Psoas muscle (tissue), 8 donors: ENCODE measurements around the gene FRMPD1. TPM values are rescaled to one million over a fixed set of nuclear protein-coding genes. Genes with fewer than 3 reads are reported as not detected.

Source experiments
- ATAC-seq, 4 donors: fragments of 200-7000 bp; cut with Tn5 transposase; one replicate each; pipeline ENCODE4 v1.9.1; 2020; ENCODE audit warnings: moderate library complexity in 3 of 4, mild to moderate bottlenecking in 2 of 4
- DNase-seq, 2 donors: peaks; one replicate each; pipeline ENCODE4 v3.0.0-alpha.2; 2020
- H3K27ac ChIP-seq: fragments of 200-600 bp; one replicate; pipeline ENCODE4 v1.8.0; 2022
- H3K27me3 ChIP-seq, 3 donors: fragments of 200-600 bp in 1 of 3; one replicate each; pipeline versions ENCODE4 v1.6.1 to v1.8.0; 2013 to 2022; ENCODE audit warnings: low read length in 2 of 3, mild to moderate bottlenecking in 2 of 3, moderate library complexity in 1 of 3; ENCODE audit not compliant: insufficient read depth in 3 of 3
- H3K36me3 ChIP-seq, 2 donors: fragments of 200-600 bp in 1 of 2; one replicate each; pipeline versions ENCODE4 v1.6.1 to v1.8.0; 2013 to 2022; ENCODE audit warnings: low read depth in 1 of 2, mild to moderate bottlenecking in 1 of 2, moderate library complexity in 1 of 2; ENCODE audit not compliant: insufficient read depth in 1 of 2
- H3K4me1 ChIP-seq: fragments of 200-600 bp; one replicate; pipeline ENCODE4 v1.8.0; 2022
- H3K4me3 ChIP-seq: fragments of 200-600 bp; one replicate; pipeline ENCODE4 v1.8.0; 2022; ENCODE audit warnings: mild to moderate bottlenecking
- H3K9me3 ChIP-seq: fragments of 200-600 bp; one replicate; pipeline ENCODE4 v1.8.0; 2022
- CTCF ChIP-seq: fragments of 200-600 bp; IDR thresholded peaks from one replicate; pipeline ENCODE4 v1.8.0; 2022; ENCODE audit warnings: antibody characterized with exemption
- WGBS, 3 donors: extraction: QIAGEN DNeasy Blood & Tissue Kit; methylation state at CpG; one replicate each; pipeline versions ENCODE4 v1.1.6 to v1.1.7; 2013; 5-methylcytosine and 5-hydroxymethylcytosine counted together
- intact Hi-C, 2 donors: fragments of 100-400 bp; cut with DNase I; formaldehyde crosslinking; loops; one replicate each; pipeline versions ENCODE4 v1.11.0 to v1.14.2; 2022
- polyA plus RNA-seq, 3 donors: library from polyadenylated mRNA; stranded (reverse); fragments of 200-250 nt; gene quantifications; one replicate each; pipeline ENCODE4 v1.2.3, GENCODE V29; 2013
- total RNA-seq, 4 donors: library from RNA; stranded (reverse); fragmentation: NEBNext Ultra II Directional in 2 of 4; extraction: Animal tissue kit (Norgen Biotek cat#: 25700) in 2 of 4; gene quantifications; one replicate each; pipeline versions ENCODE4 v1.2.1 to v1.2.4, GENCODE V29; 2021 to 2023
- donor health status: healthy with polysubstance abuse.
- donor health status: DM: no; HTN: no; CAD: no; lungs with moderate emphysema.
- donor health status: Bipolar disorder and iron deficiency.
- donor health status: healthy.
- donor health status: DM: yes; HTN: yes; CAD: no.
- donor health status: DM: no; HTN: no; CAD: no.
- donor health status: DM: no; HTN: no; CAD: no.
- donor health status: DM: yes; HTN: yes; CAD: no.

The FRMPD1 gene
- total and polyA plus RNA-seq, 7 donors = 0.48 to 6.1 (median 1.4) TPM

DNA sequence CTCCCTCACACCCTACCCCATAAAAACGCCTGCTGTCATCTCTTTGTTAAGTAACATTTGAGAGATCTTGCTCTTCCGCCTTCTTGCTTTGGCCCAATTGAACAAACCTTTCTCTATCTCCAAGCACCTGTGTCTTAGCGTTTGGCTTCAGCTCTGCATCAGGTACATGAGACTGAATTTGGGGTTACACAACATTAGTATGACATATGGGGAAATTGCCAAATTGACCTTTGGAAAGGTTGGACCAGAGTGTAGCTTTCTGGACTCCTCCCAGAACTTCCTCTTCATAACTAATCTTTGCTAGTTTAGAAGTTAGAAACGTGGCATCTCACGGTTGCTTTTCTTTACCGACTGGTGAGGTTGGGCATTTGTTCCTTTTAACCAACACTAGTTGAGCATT lies 137.6 kb downstream of the FRMPD1 start:
- H3K27ac ChIP-seq = no peak overlapping the region
- peaks cover 5% of the 10 kb centered on the region for H3K4me1 ChIP-seq
- DNase-seq (no peak), ATAC-seq (no peak)
- TF ChIP-seq CTCF = no peak
- no peaks in the 10 kb centered on the region for H3K9me3 ChIP-seq
- H3K4me3 ChIP-seq = no peak overlapping the region
- intact Hi-C loops = loop anchor here (10.0 kb wide), 3 partner anchors 204 to 324 kb away; partner anchors contain the start of genes POLR1E (in 1 of the 2) and ZBTB5 (in 1 of the 2)
- 81 to 84% (median 82%) methylated on average over 6 of the region's 6 CpGs for WGBS, 3 donors
- peaks cover 0 to 4% (median 0%) of the 10 kb centered on the region in 3 donors for H3K27me3 ChIP-seq
- peaks cover 0 to 6% of the 10 kb centered on the region in 2 donors for H3K36me3 ChIP-seq

GRCh38 chr9:37790096-37790495 lies 139.3 kb downstream of the FRMPD1 start:
- Histone ChIP-seq H3K4me1 (no peaks in the 10 kb centered on the region), H3K4me3 (no peak overlapping the region), H3K27me3 (peaks cover 0 to 4% (median 0%) of the 10 kb centered on the region in 3 donors), H3K27ac (no peak overlapping the region), H3K36me3 (no peaks in the 10 kb centered on the region), H3K9me3 (no peaks in the 10 kb centered on the region)
- TF ChIP-seq CTCF = no peak
- ATAC-seq (no peak), DNase-seq (no peak)
- intact Hi-C loops = no loop called here
- 97 to 100% (median 97%) methylated on average over 2 of the region's 2 CpGs for WGBS, 3 donors

DNA sequence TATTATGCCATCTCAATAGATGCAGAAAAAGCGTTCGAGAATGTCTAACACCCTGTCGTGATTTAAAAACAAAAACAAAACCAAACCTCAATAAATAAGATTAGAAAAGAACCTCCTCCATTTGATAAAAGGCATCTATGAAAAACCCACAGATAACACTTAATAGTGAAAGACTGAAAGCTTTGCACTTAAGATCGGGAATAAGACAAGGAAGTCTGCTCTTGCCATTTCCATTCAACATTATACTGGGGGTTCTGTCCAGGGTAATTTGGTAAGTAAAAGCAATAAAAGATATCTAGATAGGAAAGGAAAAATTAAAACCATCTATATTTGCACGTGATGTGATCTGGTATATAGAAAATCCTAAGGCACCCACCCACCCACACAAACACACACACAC lies 141.4 kb downstream of the FRMPD1 start:
- ATAC-seq (no peak), DNase-seq (no peak)
- no peaks in the 10 kb centered on the region for H3K9me3 ChIP-seq
- no peak overlapping the region for H3K27ac ChIP-seq
- H3K36me3 ChIP-seq = no peaks in the 10 kb centered on the region
- H3K27me3 ChIP-seq = peaks cover 0 to 4% (median 0%) of the 10 kb centered on the region in 3 donors
- intact Hi-C loops = no loop called here
- H3K4me3 ChIP-seq = no peak overlapping the region
- TF ChIP-seq CTCF = no peak
- H3K4me1 ChIP-seq = no peaks in the 10 kb centered on the region
- 85 to 89% (median 86%) methylated on average over 5 of the region's 5 CpGs for WGBS, 3 donors

DNA sequence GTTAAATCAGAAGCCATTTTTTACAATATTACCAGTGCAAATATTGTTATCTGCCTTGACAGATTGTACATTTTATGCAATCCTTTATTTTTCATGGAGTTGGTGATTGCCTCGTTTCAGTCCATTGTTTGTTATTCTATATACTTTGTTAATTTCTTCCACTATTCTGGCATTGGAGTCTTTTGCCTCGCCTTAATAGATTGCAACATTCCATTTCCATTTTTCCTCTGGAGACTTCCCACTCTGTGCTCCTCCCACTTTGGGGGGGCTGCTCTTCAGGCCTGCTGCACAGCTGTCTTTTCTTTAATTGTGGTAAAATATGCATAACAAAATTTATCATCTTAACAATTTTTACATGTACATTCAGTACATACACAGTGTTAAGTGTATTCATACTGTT lies 145.5 kb downstream of the FRMPD1 start:
- no peaks in the 10 kb centered on the region for H3K4me1 ChIP-seq
- H3K9me3 ChIP-seq = no peaks in the 10 kb centered on the region
- intact Hi-C loops = no loop called here
- H3K4me3 ChIP-seq = no peak overlapping the region
- TF ChIP-seq CTCF = no peak
- no peak overlapping the region for H3K27ac ChIP-seq
- no peaks in the 10 kb centered on the region for H3K36me3 ChIP-seq
- ATAC-seq = no peak
- 59 to 75% (median 70%) methylated on average over 2 of the region's 2 CpGs for WGBS, 3 donors
- no peaks in the 10 kb centered on the region for H3K27me3 ChIP-seq
- DNase-seq = no peak

Other genes with a start within 250 kb of the FRMPD1 start
- 100 to 1,000 TPM in 3 of 4 donors, 10 to 100 TPM in 1; 74.7 to 111 (median 100) TPM for gene GRHPR, start 228.3 kb upstream of the FRMPD1 start, total RNA-seq
- 100 to 1,000 TPM in 2 of 3 donors, 10 to 100 TPM in 1; 72.2 to 138 (median 105) TPM for gene GRHPR, start 228.3 kb upstream of the FRMPD1 start, polyA plus RNA-seq
- 1 to 10 TPM; 5.2 to 6.0 (median 5.3) TPM for gene ZBTB5, start 185.5 kb upstream of the FRMPD1 start, total RNA-seq
- 1 to 10 TPM; 2.5 to 5.3 (median 3.0) TPM for gene ZBTB5, start 185.5 kb upstream of the FRMPD1 start, polyA plus RNA-seq
- 10 to 100 TPM; 17.6 to 22.5 (median 21.8) TPM for gene POLR1E, start 165.0 kb upstream of the FRMPD1 start, total RNA-seq
- gene POLR1E, start 165.0 kb upstream of the FRMPD1 start, polyA plus RNA-seq = 10 to 100 TPM; 12.1 to 21.6 (median 18.1) TPM
- gene FBXO10, start 74.6 kb upstream of the FRMPD1 start, total RNA-seq = 10 to 100 TPM; 31.3 to 90.4 (median 43.0) TPM
- gene FBXO10, start 74.6 kb upstream of the FRMPD1 start, polyA plus RNA-seq = 10 to 100 TPM; 12.1 to 32.5 (median 27.3) TPM
- 100 to 1,000 TPM in 2 of 4 donors, 10 to 100 TPM in 2; 65.2 to 104 (median 98.9) TPM for gene TOMM5, start 58.4 kb upstream of the FRMPD1 start, total RNA-seq
- 100 to 1,000 TPM; 144 to 280 (median 234) TPM for gene TOMM5, start 58.4 kb upstream of the FRMPD1 start, polyA plus RNA-seq
- 1 to 10 TPM; 1.3 to 5.5 (median 2.8) TPM for gene TRMT10B, start 102.9 kb downstream of the FRMPD1 start, total RNA-seq
- 1 to 10 TPM; 2.8 to 7.2 (median 3.2) TPM for gene TRMT10B, start 102.9 kb downstream of the FRMPD1 start, polyA plus RNA-seq
- gene EXOSC3, start 134.1 kb downstream of the FRMPD1 start, total RNA-seq = 10 to 100 TPM; 12.9 to 18.9 (median 13.9) TPM
- gene EXOSC3, start 134.1 kb downstream of the FRMPD1 start, polyA plus RNA-seq = 10 to 100 TPM; 18.3 to 48.9 (median 43.0) TPM
- 10 to 100 TPM; 20.2 to 27.2 (median 22.4) TPM for gene DCAF10, start 149.8 kb downstream of the FRMPD1 start, total RNA-seq
- gene DCAF10, start 149.8 kb downstream of the FRMPD1 start, polyA plus RNA-seq = 10 to 100 TPM in 2 of 3 donors, 1 to 10 TPM in 1; 9.7 to 17.9 (median 16.5) TPM